Spleen (tissue), 7 donors: ENCODE results near the gene HIPK3.

Source experiments
- CTCF ChIP-seq, 11 experiments: fragments of 200-600 bp in 7 of 11; fragments of 450-650 bp in 4 of 11; sonication (generic) in 4 of 11; IDR thresholded peaks in 8 of 11; conservative IDR thresholded peaks in 3 of 11; 1 replicate in 7 of 11; 2 replicates in 4 of 11; pipeline versions ENCODE4 v1.4.0 to v1.8.0; 2016 to 2021; ENCODE audit warnings: antibody characterized with exemption in 11 of 11, inconsistent platforms in 4 of 11, mild to moderate bottlenecking in 1 of 11
- POLR2A ChIP-seq, 3 donors: fragments of 450-650 bp; IDR thresholded peaks; one replicate each; pipeline ENCODE4 v1.5.1; 2017; ENCODE audit warnings: antibody characterized with exemption in 3 of 3, mild to moderate bottlenecking in 1 of 3
- POLR2AphosphoS5 ChIP-seq, 3 donors: sonication (generic); formaldehyde crosslinking; IDR thresholded peaks; one replicate each; pipeline ENCODE4 v1.5.1; 2017; ENCODE audit warnings: antibody characterized with exemption in 3 of 3
- donor health status: DM: no; HTN: no; CAD: no; lungs with moderate emphysema.
- donor health status: DM: no; HTN: no; CAD: no.
- donor health status: DM: no; HTN: no; CAD: no.

GRCh38 chr11:33208150-33208549 is 49.0 kb upstream of the HIPK3 start:
- TF ChIP-seq CTCF (IDR thresholded peaks at IDR 0.05 in 8 of 11, conservative IDR thresholded peaks at IDR 0.05 in 3 of 11): no peak
- no peak for TF ChIP-seq POLR2AphosphoS5 (IDR thresholded peaks at IDR 0.05)
- TF ChIP-seq POLR2A (IDR thresholded peaks at IDR 0.05): no peak
